C4-2B (cell line): ENCODE data around the gene UFD1.
"Not testable (repeated sequence)": the region's sequence is repeated elsewhere in the genome, so short reads cannot be mapped to it uniquely, and the experiment has no call there.

ENCODE experiments used
- H3K27ac ChIP-seq: fragments of 450-650 bp; 2 replicates; pipeline ENCODE4 v1.5.1; 2017
- ZFX ChIP-seq: fragments of 450-650 bp; IDR thresholded peaks from 2 replicates; pipeline ENCODE4 v1.6.1; 2017
- TF ChIP-seq, protein P1 (sequence below): fragments of 450-650 bp; conservative IDR thresholded peaks from 2 replicates; pipeline ENCODE4 v1.5.1; 2017; ENCODE audit warnings: mild to moderate bottlenecking

The UFD1 gene

DNA sequence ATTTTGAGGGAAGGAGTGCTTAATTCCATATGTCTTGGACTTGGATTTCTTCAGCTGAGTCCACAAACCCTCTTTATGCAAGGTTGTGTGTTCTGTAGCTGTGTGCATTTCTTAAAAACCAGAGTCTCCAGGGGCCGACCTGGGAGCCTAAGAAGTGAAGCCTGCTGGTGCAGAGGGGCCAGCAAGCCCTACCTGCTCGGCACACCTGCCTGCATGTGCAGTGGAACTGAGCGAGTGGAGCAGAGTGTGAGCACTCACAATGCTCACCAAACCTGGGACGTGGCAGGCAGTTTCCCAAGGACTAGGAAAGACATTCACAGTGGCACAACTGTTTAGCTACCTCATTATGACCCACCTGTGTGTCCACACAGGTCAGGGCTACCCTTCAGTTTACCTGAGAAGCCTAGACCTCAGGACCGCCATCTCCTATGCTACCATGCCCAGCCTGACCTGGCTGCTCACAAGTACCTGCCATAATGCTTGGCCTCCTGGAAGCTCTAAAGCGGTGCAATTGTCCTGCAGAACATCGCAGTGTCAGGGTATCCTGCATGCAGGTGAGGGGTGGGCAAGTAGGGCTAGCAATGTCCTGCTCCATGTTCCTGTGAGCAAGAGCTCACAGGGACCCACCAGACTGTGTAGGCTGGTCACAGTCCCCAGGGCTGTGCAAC, 35.3 kb downstream of the UFD1 start:
- no peak overlapping the region for H3K27ac ChIP-seq
- TF ChIP-seq, protein P1, sequence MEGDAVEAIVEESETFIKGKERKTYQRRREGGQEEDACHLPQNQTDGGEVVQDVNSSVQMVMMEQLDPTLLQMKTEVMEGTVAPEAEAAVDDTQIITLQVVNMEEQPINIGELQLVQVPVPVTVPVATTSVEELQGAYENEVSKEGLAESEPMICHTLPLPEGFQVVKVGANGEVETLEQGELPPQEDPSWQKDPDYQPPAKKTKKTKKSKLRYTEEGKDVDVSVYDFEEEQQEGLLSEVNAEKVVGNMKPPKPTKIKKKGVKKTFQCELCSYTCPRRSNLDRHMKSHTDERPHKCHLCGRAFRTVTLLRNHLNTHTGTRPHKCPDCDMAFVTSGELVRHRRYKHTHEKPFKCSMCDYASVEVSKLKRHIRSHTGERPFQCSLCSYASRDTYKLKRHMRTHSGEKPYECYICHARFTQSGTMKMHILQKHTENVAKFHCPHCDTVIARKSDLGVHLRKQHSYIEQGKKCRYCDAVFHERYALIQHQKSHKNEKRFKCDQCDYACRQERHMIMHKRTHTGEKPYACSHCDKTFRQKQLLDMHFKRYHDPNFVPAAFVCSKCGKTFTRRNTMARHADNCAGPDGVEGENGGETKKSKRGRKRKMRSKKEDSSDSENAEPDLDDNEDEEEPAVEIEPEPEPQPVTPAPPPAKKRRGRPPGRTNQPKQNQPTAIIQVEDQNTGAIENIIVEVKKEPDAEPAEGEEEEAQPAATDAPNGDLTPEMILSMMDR = no peak
- TF ChIP-seq ZFX = no peak

DNA sequence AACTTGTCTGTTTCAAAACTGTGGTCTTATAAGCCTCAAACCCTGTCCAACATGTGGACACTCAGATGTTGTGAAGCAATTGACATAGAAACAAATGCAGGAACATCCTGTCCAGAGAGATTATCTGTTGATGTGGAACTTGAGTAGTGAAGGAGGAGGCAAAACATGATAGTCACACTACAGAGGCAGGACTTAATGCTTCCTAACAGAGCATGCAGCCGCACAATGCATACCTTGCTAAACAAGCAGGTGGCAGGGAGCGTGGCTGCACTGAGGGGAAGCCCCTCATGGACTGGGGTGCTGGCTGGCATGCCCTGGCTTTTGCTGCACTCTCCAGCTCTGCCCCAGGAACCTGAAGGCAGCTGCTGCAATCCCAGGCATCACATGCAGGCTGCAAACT, 36.8 kb downstream of the UFD1 start:
- no peak overlapping the region for H3K27ac ChIP-seq
- TF ChIP-seq ZFX = no peak
- TF ChIP-seq, protein P1 = no peak

- TF ChIP-seq, protein P1 = no peak
- no peak for TF ChIP-seq ZFX
- H3K27ac ChIP-seq = no peak overlapping the region
Measured at GRCh38 chr22:19440411-19441195, 38.4 kb downstream of the UFD1 start.

- no peak for TF ChIP-seq ZFX
- TF ChIP-seq, protein P1 = no peak
- no peak overlapping the region for H3K27ac ChIP-seq
Measured at GRCh38 chr22:19438298-19438697, 40.7 kb downstream of the UFD1 start.

GRCh38 chr22:19436444-19437161, 42.4 kb downstream of the UFD1 start:
- H3K27ac ChIP-seq = not testable (repeated sequence)

DNA sequence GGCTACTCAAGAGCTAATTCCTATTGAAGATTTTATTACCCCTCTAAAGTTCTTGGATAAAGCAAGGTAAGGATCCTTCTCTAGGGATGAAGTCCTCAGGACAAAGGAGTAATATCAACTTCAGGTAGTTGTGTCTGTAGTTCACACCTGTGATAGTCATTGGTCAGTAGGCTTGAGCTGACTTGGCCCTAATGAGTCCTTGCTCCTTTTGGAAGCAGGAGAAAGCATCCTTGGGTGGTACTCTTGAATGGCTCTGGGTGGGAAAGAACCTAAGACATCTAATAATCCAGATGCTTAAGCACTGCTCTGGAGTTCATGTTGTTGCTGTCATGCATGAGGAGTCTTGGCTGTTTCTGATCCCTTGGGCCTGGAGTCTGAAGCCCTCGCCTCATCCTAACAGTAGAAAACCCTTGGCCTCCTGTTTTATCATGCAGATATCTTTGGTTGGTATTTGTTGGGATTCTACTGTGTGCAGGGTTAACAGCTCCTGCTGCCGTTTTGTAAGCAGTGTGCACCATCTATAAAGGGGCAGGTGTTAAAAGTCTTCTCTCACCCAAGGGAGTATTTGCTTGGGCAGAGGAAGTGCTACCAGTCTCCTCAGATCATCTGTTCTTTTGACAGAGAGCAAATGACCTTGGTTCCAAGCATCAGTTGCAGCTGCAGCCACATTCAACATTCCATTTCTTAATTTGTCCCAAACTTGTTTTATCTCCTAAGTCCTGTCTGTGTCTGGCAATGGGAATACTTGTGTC, 44.0 kb downstream of the UFD1 start:
- TF ChIP-seq, protein P1 = no peak
- no peak for TF ChIP-seq ZFX
- no peak overlapping the region for H3K27ac ChIP-seq

GRCh38 chr22:19434401-19434800, 44.6 kb downstream of the UFD1 start:
- no peak overlapping the region for H3K27ac ChIP-seq
- no peak for TF ChIP-seq ZFX
- TF ChIP-seq, protein P1 = no peak
